Nephron progenitor cell (in vitro differentiated cells): ENCODE measurements around the gene FGF12.

Source experiments
- DNase-seq: peaks from one replicate; pipeline ENCODE4 v3.0.0; 2021
- H3K27ac Mint-ChIP-seq: 2 replicates; pipeline ENCODE4 v1.8.0; 2021; ENCODE audit warnings: mild to moderate bottlenecking, moderate library complexity, mixed read lengths
- H3K27me3 Mint-ChIP-seq: 2 replicates; pipeline ENCODE4 v1.8.0; 2021; ENCODE audit warnings: mild to moderate bottlenecking, low read depth, mixed read lengths; ENCODE audit not compliant: poor library complexity
- H3K36me3 Mint-ChIP-seq: 2 replicates; pipeline ENCODE4 v1.8.0; 2021; ENCODE audit warnings: low read depth, mixed read lengths
- H3K4me1 Mint-ChIP-seq: 2 replicates; pipeline ENCODE4 v1.8.0; 2021; ENCODE audit warnings: mixed read lengths
- H3K4me3 Mint-ChIP-seq: 2 replicates; pipeline ENCODE4 v1.8.0; 2021; ENCODE audit warnings: mild to moderate bottlenecking, moderate library complexity, mixed read lengths
- H3K9me3 Mint-ChIP-seq: 2 replicates; pipeline ENCODE4 v1.8.0; 2021; ENCODE audit warnings: mild to moderate bottlenecking, moderate library complexity, mixed read lengths
- TF ChIP-seq, protein P1 (sequence below): fragments of 200-600 bp; sonication (generic); IDR thresholded peaks from 2 replicates; pipeline ENCODE4 v1.5.0; 2021; ENCODE audit warnings: antibody characterized with exemption

Gene FGF12

DNA sequence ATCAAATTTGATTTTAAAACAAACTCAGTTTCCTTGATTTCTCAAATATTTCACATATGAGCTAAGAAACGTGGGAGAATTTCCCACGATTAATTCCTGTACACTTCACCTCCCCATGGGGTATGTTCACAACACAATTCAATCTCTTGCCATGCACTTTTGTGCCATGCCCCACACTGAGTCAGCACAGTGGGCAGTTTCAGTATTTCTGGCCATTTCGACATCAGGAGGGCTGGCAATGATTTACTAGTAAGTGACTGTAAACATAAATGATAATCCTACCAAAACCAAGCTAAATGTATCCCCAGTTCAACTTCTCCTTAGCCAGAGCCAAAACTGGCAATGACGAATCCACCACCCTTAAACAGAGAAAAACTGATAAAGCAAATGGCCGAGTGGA lies 293.6 kb downstream of the FGF12 start:
- peak overlapping the region; percentile 19 for H3K27ac Mint-ChIP-seq
- H3K4me1 Mint-ChIP-seq = no peaks in the 10 kb centered on the region
- no peaks in the 10 kb centered on the region for H3K9me3 Mint-ChIP-seq
- H3K36me3 Mint-ChIP-seq = no peaks in the 10 kb centered on the region
- DNase-seq = no peak
- no peak overlapping the region for H3K4me3 Mint-ChIP-seq
- TF ChIP-seq, protein P1, sequence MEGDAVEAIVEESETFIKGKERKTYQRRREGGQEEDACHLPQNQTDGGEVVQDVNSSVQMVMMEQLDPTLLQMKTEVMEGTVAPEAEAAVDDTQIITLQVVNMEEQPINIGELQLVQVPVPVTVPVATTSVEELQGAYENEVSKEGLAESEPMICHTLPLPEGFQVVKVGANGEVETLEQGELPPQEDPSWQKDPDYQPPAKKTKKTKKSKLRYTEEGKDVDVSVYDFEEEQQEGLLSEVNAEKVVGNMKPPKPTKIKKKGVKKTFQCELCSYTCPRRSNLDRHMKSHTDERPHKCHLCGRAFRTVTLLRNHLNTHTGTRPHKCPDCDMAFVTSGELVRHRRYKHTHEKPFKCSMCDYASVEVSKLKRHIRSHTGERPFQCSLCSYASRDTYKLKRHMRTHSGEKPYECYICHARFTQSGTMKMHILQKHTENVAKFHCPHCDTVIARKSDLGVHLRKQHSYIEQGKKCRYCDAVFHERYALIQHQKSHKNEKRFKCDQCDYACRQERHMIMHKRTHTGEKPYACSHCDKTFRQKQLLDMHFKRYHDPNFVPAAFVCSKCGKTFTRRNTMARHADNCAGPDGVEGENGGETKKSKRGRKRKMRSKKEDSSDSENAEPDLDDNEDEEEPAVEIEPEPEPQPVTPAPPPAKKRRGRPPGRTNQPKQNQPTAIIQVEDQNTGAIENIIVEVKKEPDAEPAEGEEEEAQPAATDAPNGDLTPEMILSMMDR = no peak
- peaks cover 16% of the 10 kb centered on the region for H3K27me3 Mint-ChIP-seq

DNA sequence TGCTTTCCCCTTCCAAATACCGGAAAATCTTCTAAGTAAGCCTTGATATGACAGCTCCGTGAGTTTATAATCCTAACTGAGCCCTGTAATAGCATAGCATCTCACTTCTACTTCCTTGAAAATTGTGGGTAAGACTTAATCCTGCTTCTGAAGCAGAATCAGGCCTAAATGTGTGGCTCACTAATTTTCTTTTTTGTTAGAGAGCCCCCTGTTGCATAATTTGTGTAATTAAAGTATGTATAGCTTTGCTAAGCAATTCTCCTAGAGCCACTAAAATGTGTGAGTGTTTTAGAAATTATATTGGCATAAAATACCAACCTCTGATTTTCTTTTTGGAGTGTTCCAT lies 304.4 kb downstream of the FGF12 start:
- Mint-ChIP-seq H3K4me3 (no peak overlapping the region), H3K27ac (no peak overlapping the region), H3K27me3 (peaks cover 5% of the 10 kb centered on the region), H3K4me1 (no peaks in the 10 kb centered on the region), H3K9me3 (no peaks in the 10 kb centered on the region), H3K36me3 (no peaks in the 10 kb centered on the region)
- DNase-seq = no peak
- TF ChIP-seq, protein P1 = no peak

DNA sequence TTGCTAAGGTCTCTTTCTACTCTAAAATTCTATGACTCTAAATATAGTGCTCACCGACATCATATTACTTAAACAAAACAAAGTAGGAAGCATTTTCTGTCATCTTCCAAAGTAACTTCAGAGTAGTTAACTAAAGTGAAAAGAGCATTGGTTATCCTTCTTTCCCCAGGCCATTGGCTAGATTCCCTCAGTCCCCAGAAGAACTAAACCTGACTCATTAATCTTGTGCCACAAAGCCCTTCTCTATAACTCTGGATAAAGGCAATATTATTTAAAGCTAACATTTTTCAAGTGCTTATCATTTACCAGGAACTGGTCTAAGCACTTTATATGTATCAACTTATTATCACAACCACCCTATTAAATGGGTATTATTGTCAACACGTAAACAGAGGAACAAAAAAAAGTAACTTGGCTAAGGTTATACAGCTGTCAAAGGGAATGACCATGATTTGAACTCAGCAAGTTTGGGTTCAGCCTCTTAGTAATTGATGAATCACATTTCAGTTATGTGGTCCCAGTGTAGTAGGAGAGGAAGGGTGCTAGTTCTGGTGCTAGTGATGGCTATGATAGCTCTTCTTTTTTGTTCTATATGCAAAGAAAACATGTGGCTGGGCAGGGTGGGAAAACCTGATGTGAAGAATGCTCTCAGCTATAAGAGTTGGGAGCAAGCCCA lies 304.9 kb downstream of the FGF12 start:
- DNase-seq = no peak
- Mint-ChIP-seq H3K27ac (no peak overlapping the region), H3K4me1 (no peaks in the 10 kb centered on the region), H3K27me3 (peaks cover 5% of the 10 kb centered on the region), H3K9me3 (no peaks in the 10 kb centered on the region), H3K36me3 (no peaks in the 10 kb centered on the region), H3K4me3 (no peak overlapping the region)
- TF ChIP-seq, protein P1 = no peak

DNA sequence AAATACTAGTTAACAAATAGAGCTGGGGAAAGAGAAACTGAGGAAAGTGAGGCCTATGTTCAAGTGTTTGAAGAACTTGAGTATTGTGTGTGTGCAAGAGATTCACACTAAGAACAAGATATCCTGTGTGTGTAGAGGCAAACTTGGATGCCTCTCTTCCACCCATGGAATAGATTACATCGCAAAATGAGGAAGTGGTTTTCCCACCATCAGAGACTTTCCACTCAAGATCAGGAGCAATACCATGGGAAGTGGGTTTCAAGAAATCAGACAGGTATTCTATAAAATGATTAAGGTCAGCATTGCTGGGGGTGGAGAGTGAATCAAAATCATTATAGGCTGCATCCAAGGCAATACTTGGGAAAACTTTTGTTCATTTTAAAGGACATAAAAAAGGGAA lies 308.0 kb downstream of the FGF12 start:
- Mint-ChIP-seq H3K27me3 (peaks cover 5% of the 10 kb centered on the region), H3K4me1 (no peaks in the 10 kb centered on the region), H3K36me3 (no peaks in the 10 kb centered on the region), H3K4me3 (no peak overlapping the region), H3K9me3 (no peaks in the 10 kb centered on the region), H3K27ac (no peak overlapping the region)
- no peak for DNase-seq
- TF ChIP-seq, protein P1 = no peak

DNA sequence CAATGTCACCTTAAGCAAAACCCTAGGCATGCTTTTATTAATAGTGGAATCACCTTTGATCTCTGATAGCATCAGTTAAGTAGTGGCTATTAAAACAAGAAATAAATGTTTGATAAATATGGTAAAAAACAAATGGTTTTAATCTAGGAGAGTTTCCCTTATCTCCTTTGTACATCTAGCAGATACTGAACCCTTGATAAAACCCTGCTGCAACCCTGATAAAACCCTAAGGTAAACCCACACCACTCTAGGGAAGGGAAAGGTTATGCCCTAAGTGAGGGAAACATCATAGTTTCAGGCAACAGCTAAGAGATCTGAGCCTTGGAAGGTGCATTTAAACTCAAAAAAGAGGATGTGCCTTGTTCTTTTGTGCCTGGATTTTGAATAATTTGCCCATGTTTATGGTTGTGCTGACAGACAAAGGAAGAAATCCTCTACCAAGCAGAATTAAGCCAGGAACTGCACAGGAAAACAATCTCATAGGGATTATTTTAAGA lies 309.7 kb downstream of the FGF12 start:
- Mint-ChIP-seq H3K4me3 (no peak overlapping the region), H3K36me3 (no peaks in the 10 kb centered on the region), H3K27ac (no peak overlapping the region), H3K27me3 (peaks cover 11% of the 10 kb centered on the region), H3K9me3 (no peaks in the 10 kb centered on the region), H3K4me1 (no peaks in the 10 kb centered on the region)
- TF ChIP-seq, protein P1 = no peak
- DNase-seq = no peak

DNA sequence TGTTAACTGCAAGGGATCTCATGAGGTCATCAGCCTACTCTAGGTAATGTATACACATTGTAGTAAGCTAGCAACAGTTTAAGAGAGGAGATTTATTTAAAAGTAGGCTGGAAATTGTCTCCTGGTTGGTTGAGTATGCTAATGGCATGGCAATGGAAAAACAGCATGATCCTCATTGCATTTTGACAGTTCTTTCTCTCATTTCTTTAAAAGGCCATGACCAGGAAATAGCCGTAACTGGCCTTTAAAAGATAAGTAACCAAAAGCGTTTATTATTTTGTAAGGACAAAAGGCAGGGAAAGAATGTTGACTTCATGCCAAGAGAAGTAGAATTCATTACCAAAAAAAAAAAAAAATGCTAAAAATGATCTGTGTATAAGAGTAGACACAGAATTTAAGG lies 310.3 kb downstream of the FGF12 start:
- no peaks in the 10 kb centered on the region for H3K4me1 Mint-ChIP-seq
- no peaks in the 10 kb centered on the region for H3K36me3 Mint-ChIP-seq
- H3K27ac Mint-ChIP-seq = no peak overlapping the region
- DNase-seq = no peak
- TF ChIP-seq, protein P1 = no peak
- H3K9me3 Mint-ChIP-seq = no peaks in the 10 kb centered on the region
- H3K27me3 Mint-ChIP-seq = peaks cover 17% of the 10 kb centered on the region
- H3K4me3 Mint-ChIP-seq = no peak overlapping the region
